SH-SY5Y (cell line): ENCODE measurements around the gene KRTAP4-1.

Experiments
- GATA2 ChIP-seq: IDR thresholded peaks from 2 replicates; pipeline ENCODE4 v1.6.1; 2011; ENCODE audit warnings: mild to moderate bottlenecking, low read depth, low read length
- GATA3 ChIP-seq: IDR thresholded peaks from 2 replicates; pipeline ENCODE4 v1.6.1; 2011; ENCODE audit warnings: low read depth, mild to moderate bottlenecking, low read length, moderate library complexity

GRCh38 chr17:41184480-41184961, at the start of gene KRTAP4-1:
- no peak for TF ChIP-seq GATA2
- TF ChIP-seq GATA3: no peak
